Activated CD8-positive, alpha-beta memory T cell treated with anti-CD3 and anti-CD28 coated beads for 1 hour (primary cell): ENCODE results near the gene LRRC8E.
"Not testable (repeated sequence)": the region's sequence is repeated elsewhere in the genome, so short reads cannot be mapped to it uniquely, and the experiment has no call there.

ENCODE experiments used
- DNase-seq, 2 donors: peaks; one replicate each; pipeline ENCODE4 v3.0.0-alpha.2; 2020; ENCODE audit warnings: low read depth in 1 of 2; ENCODE audit errors: extremely low read depth in 1 of 2

Gene LRRC8E

GRCh38 chr19:7883796-7884570 lies 4.3 kb upstream of the LRRC8E start:
- DNase-seq: no peak

GRCh38 chr19:7885818-7886217 lies 2.5 kb upstream of the LRRC8E start:
- no peak for DNase-seq

- no peak for DNase-seq
These were observed 734 bp upstream of the LRRC8E start for GRCh38 chr19:7887408-7888144.

GRCh38 chr19:7888826-7889217 lies 512 bp downstream of the LRRC8E start:
- no peak for DNase-seq

- not testable (repeated sequence) for DNase-seq
These were observed 5.2 kb downstream of the LRRC8E start for GRCh38 chr19:7893362-7894101.

- no peak for DNase-seq
These were observed 6.5 kb downstream of the LRRC8E start for GRCh38 chr19:7894612-7895309.

GRCh38 chr19:7895565-7895964 lies 7.3 kb downstream of the LRRC8E start:
- no peak for DNase-seq

GRCh38 chr19:7897292-7897691 lies 9.0 kb downstream of the LRRC8E start:
- DNase-seq: no peak

- DNase-seq: no peak
These were observed 10.7 kb downstream of the LRRC8E start for GRCh38 chr19:7898967-7899366.

- no peak for DNase-seq
These were observed 11.6 kb downstream of the LRRC8E start for GRCh38 chr19:7899751-7900378.

GRCh38 chr19:7900401-7900870 lies 12.1 kb downstream of the LRRC8E start:
- DNase-seq: no peak

GRCh38 chr19:7900931-7901330 lies 12.6 kb downstream of the LRRC8E start:
- DNase-seq: no peak

- no peak for DNase-seq
These were observed 13.0 kb downstream of the LRRC8E start for GRCh38 chr19:7901337-7901736.

GRCh38 chr19:7902796-7903243 lies 14.5 kb downstream of the LRRC8E start:
- DNase-seq: no peak

- peak; percentile 100 for DNase-seq
These were observed 15.1 kb downstream of the LRRC8E start, which contains the start of gene MAP2K7 for GRCh38 chr19:7903244-7904073. TSS of gene MAP2K7 (plus strand) at chr19:7903877. CDS start at chr19:7903945, 68 bp downstream.

- DNase-seq: peak in 1 of 2 donors; percentile 32
These were observed 16.0 kb downstream of the LRRC8E start for GRCh38 chr19:7904074-7905020.

GRCh38 chr19:7905268-7905667 lies 17.0 kb downstream of the LRRC8E start:
- no peak for DNase-seq

GRCh38 chr19:7905859-7906258 lies 17.5 kb downstream of the LRRC8E start:
- no peak for DNase-seq
